Measurements from ENCODE around the gene TM4SF4.

TM4SF4 gene

DNA sequence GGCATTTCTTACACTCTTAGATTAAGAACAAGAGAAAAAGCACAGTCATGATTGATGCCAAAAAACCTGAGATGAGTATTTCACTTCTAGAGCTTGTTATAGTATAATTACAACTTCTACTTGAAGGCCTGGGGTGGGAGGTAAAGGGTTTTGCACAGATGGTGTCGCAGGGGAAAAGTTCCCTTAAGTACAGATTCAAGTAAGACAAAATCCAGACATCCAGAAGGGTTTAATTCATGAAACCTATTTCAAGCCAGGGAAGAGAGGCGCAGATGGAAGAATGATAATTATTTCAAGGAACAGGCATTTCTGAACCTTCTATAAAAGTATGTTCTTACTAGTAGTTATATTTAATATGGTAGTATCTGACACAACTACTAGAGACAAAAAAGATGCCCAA is 70.6 kb downstream of the TM4SF4 start (continued):
- TF ChIP-seq, protein P1, sequence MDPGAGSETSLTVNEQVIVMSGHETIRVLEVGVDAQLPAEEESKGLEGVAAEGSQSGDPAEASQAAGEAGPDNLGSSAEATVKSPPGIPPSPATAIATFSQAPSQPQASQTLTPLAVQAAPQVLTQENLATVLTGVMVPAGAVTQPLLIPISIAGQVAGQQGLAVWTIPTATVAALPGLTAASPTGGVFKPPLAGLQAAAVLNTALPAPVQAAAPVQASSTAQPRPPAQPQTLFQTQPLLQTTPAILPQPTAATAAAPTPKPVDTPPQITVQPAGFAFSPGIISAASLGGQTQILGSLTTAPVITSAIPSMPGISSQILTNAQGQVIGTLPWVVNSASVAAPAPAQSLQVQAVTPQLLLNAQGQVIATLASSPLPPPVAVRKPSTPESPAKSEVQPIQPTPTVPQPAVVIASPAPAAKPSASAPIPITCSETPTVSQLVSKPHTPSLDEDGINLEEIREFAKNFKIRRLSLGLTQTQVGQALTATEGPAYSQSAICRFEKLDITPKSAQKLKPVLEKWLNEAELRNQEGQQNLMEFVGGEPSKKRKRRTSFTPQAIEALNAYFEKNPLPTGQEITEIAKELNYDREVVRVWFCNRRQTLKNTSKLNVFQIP (CRISPR knock-in tag; IDR thresholded peaks at IDR 0.05; ENCODE audit: borderline replicate concordance, low read depth), result no peak
- TF ChIP-seq ZC3H10 (CRISPR knock-in tag; IDR thresholded peaks at IDR 0.05), result no peak

DNA sequence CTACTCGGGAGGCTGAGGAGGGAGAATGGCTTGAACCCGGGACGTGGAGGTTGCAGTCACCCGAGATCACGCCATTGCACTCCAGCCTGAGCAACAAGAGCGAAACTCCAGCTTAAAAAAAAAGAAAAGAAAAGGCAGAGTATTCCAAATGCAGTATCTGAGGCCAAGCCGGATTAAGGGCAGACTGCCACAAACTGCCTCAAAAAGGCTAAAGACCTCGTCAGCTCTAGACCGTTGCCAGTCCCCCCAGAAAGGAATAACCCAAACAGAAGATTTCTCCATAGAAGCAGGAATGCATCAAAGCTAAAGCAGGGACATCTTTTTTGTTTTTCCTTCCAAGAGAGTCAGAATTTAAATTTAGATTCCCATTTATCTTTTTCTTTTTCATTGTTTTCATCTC is 72.9 kb downstream of the TM4SF4 start:
- TF ChIP-seq ZC3H10 (CRISPR knock-in tag; IDR thresholded peaks at IDR 0.05) (no peak), BACH2 (CRISPR knock-in tag; IDR thresholded peaks at IDR 0.05; ENCODE audit: borderline replicate concordance) (no peak), RARB (CRISPR knock-in tag; IDR thresholded peaks at IDR 0.05) (no peak), TOX (CRISPR knock-in tag; IDR thresholded peaks at IDR 0.05; ENCODE audit: borderline replicate concordance) (no peak)
- TF ChIP-seq, protein P2, sequence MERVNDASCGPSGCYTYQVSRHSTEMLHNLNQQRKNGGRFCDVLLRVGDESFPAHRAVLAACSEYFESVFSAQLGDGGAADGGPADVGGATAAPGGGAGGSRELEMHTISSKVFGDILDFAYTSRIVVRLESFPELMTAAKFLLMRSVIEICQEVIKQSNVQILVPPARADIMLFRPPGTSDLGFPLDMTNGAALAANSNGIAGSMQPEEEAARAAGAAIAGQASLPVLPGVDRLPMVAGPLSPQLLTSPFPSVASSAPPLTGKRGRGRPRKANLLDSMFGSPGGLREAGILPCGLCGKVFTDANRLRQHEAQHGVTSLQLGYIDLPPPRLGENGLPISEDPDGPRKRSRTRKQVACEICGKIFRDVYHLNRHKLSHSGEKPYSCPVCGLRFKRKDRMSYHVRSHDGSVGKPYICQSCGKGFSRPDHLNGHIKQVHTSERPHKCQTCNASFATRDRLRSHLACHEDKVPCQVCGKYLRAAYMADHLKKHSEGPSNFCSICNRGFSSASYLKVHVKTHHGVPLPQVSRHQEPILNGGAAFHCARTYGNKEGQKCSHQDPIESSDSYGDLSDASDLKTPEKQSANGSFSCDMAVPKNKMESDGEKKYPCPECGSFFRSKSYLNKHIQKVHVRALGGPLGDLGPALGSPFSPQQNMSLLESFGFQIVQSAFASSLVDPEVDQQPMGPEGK (CRISPR knock-in tag; IDR thresholded peaks at IDR 0.05; ENCODE audit: borderline replicate concordance), result no peak
- ATAC-seq, result no peak

DNA sequence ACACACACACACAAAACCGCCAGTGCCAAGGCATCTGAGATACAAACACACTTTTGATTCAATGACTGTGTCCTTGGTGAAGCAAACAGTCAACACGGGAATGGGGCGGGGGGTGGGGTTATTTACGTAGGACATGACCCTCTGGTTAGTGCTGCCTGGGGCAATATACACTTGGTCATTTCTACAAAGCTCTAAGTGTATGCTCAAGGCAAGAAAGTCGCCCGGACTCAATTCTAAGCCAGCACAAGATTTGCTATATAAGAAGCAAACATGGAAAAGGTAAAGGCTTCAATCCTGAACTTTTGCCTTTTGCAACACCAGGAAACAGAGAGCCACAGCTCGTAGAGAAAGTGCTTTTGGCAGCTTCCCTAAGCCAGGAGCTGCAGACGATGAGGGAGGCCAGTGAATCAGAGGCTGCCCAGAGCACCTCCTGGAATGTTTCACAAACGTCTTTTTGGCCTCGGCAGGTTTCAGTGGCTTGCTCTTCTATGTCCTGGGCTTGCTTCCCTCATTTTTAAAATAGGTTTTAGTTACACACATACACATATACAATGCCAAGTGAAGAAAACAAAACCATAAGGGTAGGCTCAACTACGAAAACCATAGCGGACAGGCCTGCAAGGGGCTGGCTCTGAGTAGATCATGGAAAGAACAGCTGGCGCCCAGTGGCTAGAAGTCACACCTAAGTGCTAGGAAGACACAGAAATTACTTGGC is 73.6 kb downstream of the TM4SF4 start:
- TF ChIP-seq ZFP30 (CRISPR knock-in tag; IDR thresholded peaks at IDR 0.05) (no peak), ISL1 (CRISPR knock-in tag; IDR thresholded peaks at IDR 0.05) (peak; percentile 45), CSDC2 (CRISPR knock-in tag; IDR thresholded peaks at IDR 0.05) (no peak)
- TF ChIP-seq, protein P2 (CRISPR knock-in tag; IDR thresholded peaks at IDR 0.05; ENCODE audit: borderline replicate concordance), result no peak
- TF ChIP-seq, protein P3, sequence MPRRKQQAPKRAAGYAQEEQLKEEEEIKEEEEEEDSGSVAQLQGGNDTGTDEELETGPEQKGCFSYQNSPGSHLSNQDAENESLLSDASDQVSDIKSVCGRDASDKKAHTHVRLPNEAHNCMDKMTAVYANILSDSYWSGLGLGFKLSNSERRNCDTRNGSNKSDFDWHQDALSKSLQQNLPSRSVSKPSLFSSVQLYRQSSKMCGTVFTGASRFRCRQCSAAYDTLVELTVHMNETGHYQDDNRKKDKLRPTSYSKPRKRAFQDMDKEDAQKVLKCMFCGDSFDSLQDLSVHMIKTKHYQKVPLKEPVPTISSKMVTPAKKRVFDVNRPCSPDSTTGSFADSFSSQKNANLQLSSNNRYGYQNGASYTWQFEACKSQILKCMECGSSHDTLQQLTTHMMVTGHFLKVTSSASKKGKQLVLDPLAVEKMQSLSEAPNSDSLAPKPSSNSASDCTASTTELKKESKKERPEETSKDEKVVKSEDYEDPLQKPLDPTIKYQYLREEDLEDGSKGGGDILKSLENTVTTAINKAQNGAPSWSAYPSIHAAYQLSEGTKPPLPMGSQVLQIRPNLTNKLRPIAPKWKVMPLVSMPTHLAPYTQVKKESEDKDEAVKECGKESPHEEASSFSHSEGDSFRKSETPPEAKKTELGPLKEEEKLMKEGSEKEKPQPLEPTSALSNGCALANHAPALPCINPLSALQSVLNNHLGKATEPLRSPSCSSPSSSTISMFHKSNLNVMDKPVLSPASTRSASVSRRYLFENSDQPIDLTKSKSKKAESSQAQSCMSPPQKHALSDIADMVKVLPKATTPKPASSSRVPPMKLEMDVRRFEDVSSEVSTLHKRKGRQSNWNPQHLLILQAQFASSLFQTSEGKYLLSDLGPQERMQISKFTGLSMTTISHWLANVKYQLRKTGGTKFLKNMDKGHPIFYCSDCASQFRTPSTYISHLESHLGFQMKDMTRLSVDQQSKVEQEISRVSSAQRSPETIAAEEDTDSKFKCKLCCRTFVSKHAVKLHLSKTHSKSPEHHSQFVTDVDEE (CRISPR knock-in tag; IDR thresholded peaks at IDR 0.05), result no peak
- ATAC-seq, result peak; percentile 91

DNA sequence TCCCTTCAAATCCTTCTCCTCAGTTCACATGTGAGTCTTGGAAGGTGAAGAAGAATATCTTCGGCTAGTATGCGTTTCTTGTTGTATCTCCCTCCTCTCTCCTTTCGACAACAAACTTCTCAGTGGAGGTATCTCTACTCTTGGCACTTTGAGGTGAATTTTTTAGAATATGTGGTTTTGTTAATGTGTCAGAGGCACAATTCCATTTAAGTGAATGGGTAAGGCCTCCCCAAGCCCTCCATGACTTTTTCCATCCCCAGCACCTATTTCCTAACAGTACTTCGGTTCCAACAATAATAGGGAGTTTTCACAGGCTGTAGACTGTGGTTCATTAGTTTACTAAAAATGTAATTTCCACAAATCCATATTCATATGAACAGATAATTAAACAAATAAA is 74.2 kb downstream of the TM4SF4 start:
- TF ChIP-seq SNAI2 (CRISPR knock-in tag; IDR thresholded peaks at IDR 0.05), result no peak
- no peak for ATAC-seq

DNA sequence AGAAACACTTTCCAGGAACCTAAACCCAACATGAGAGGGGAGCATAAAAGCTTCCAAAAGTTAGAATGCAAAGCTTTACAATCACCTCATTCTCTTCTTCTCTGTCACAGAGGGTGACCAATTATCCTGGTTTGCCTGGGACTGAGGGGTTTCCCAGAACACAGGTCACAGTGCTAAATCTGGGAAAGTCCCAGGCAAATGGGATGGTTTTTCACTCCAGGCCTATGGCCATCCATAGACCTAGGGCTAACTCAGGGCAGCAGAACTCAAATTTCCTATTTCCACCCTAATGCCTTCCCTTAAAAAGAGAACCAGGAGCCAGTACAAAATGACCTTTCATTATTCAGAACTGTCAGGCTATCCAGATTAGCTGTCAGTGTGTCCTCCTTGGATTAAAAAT is 77.0 kb downstream of the TM4SF4 start:
- no peak for ATAC-seq
- TF ChIP-seq, protein P2 (CRISPR knock-in tag; IDR thresholded peaks at IDR 0.05; ENCODE audit: borderline replicate concordance), result no peak
- no peak for TF ChIP-seq BACH2 (CRISPR knock-in tag; IDR thresholded peaks at IDR 0.05; ENCODE audit: borderline replicate concordance)
- no peak for TF ChIP-seq CSDC2 (CRISPR knock-in tag; IDR thresholded peaks at IDR 0.05)
- TF ChIP-seq ESRRG (CRISPR knock-in tag; IDR thresholded peaks at IDR 0.05), result no peak
- TF ChIP-seq PPARA (CRISPR knock-in tag; IDR thresholded peaks at IDR 0.05; ENCODE audit: borderline replicate concordance), result no peak
- TF ChIP-seq, protein P3 (CRISPR knock-in tag; IDR thresholded peaks at IDR 0.05), result no peak
- TF ChIP-seq ZNF8 (CRISPR knock-in tag; IDR thresholded peaks at IDR 0.05), result no peak
- TF ChIP-seq, protein P4, sequence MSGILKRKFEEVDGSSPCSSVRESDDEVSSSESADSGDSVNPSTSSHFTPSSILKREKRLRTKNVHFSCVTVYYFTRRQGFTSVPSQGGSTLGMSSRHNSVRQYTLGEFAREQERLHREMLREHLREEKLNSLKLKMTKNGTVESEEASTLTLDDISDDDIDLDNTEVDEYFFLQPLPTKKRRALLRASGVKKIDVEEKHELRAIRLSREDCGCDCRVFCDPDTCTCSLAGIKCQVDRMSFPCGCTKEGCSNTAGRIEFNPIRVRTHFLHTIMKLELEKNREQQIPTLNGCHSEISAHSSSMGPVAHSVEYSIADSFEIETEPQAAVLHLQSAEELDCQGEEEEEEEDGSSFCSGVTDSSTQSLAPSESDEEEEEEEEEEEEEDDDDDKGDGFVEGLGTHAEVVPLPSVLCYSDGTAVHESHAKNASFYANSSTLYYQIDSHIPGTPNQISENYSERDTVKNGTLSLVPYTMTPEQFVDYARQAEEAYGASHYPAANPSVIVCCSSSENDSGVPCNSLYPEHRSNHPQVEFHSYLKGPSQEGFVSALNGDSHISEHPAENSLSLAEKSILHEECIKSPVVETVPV (CRISPR knock-in tag; IDR thresholded peaks at IDR 0.05), result no peak
- no peak for TF ChIP-seq TOX (CRISPR knock-in tag; IDR thresholded peaks at IDR 0.05; ENCODE audit: borderline replicate concordance)
- TF ChIP-seq OSR1 (CRISPR knock-in tag; IDR thresholded peaks at IDR 0.05), result no peak
- no peak for TF ChIP-seq RARB (CRISPR knock-in tag; IDR thresholded peaks at IDR 0.05)
- no peak for TF ChIP-seq ZNF565 (CRISPR knock-in tag; conservative IDR thresholded peaks at IDR 0.05; ENCODE audit: low read depth)
- no peak for TF ChIP-seq ARNTL (CRISPR knock-in tag; IDR thresholded peaks at IDR 0.05; ENCODE audit: borderline replicate concordance, low read depth)
